GM19467 (cell line): ENCODE measurements around the gene RAB36.

Experiments used
- ATAC-seq: cut with Tn5 transposase; IDR thresholded peaks from one replicate; pipeline ENCODE4 v1.9.1; 2021; ENCODE audit warnings: mild to moderate bottlenecking, moderate library complexity; ENCODE audit not compliant: unreplicated experiment

Gene RAB36

GRCh38 chr22:23157560-23158515, 12.6 kb downstream of the RAB36 start:
- ATAC-seq, result no peak

DNA sequence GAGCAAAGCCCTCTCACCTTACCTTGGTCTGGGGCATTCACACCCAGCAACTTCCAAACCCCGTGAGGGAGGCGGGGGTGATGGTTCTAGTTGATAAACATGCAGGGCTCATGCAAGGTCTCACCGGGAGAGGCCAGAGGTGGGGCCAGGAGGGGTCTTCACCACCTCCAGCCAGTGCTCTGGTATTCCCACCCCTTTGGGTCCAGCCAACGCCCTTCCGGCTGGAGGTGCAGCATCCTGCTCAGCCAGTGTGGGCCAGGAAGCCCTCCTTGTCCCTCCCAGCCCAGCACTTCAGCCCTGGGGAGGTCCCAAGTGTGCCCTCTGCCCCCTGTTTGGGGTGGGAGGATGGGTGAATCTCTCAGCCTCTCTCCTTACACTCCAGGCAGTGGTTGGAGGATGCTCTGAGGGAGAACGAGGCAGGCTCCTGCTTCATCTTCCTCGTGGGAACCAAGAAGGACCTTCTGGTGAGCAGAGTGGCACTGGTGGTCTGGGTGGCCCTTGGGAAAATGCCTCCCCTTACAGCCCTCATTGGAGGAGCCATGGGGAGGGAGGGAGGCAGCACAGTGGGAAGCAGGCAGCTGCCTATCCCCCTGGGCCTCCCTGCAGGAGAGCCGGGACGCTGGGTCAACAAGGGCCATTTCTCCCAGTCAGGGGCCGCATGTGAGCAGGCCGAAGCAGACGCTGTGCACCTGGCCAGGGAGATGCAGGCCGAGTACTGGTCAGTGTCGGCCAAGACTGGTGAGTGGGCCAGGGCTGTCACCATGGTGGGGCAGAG, 13.4 kb downstream of the RAB36 start:
- no peak for ATAC-seq

- no peak for ATAC-seq
Observed at GRCh38 chr22:23159291-23159630, 14.0 kb downstream of the RAB36 start.

DNA sequence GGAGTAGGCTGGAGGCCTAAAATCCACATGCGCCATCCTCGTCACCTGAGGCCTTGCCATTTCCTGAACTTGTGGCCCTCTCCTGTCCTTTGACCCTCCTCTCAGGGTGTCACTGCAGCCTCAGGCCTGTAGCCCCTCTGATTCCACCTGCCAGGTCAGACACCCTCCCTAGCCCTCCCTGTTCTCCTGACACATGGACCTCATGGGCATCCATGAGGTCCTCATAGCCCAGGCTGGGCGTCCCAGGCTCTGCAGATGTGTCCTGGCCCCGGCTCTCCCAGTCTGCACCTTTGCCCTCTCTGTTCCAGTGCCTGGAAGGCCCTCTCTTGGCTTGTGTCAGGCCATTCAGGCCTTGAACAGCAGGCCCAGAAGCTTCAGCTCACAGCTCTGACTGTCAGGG, 15.8 kb downstream of the RAB36 start:
- ATAC-seq, result no peak

DNA sequence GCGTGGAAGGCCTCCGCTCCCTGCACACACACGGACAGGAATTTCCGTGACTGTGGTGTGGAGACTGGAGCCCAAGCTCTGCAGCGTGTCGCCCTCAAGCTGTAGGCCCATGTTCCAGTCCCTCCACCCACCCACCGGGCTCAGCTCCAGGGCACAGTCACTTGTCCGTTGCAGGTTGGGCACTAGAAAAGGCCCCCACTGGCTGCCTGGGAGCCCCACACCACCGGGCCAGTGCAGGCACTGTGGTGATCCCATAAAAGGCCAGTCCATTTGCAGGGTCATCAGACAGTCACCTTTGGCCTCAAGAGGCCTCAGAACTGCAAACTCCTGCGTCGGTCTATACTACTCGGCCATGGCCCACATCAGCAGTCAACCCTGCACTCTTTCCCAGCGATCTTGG, 16.3 kb downstream of the RAB36 start:
- ATAC-seq, result no peak

GRCh38 chr22:23163665-23164064, 18.4 kb downstream of the RAB36 start:
- no peak for ATAC-seq

GRCh38 chr22:23164091-23164490, 18.8 kb downstream of the RAB36 start:
- ATAC-seq, result no peak

GRCh38 chr22:23166042-23166831, 21.0 kb downstream of the RAB36 start:
- ATAC-seq, result no peak

GRCh38 chr22:23166841-23167616, 21.8 kb downstream of the RAB36 start:
- ATAC-seq, result no peak

DNA sequence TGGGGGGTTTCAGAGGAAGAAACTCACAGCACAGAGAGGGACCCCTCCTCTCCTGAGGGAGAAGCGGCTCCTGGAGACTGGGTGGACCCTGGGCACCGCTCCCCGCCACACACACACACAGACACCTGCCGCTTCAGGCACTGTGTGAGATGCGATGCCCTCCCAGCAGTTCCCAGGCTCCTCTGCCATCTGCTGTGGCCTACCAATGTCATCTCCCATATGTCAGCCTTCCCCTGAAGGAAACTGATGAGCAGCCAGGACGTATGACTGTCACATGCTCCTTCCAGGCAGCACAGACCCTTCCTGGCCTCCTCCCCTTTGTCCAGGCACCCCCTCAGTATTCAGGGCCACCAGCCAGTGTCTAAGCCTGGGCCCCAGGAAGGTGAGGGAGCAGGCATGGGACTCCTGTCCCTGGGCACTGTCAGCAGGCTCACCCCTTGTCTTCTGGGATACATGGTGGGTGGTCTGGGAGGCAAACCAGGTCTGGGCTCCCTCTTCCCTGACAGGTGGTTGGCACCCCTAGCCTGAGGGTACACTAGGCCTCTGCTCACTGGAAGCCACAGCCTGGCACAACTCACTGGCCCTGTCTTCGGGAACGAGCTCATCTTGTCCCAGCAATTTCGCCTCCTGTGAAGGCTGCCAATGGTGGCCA, 23.2 kb downstream of the RAB36 start:
- ATAC-seq, result no peak

DNA sequence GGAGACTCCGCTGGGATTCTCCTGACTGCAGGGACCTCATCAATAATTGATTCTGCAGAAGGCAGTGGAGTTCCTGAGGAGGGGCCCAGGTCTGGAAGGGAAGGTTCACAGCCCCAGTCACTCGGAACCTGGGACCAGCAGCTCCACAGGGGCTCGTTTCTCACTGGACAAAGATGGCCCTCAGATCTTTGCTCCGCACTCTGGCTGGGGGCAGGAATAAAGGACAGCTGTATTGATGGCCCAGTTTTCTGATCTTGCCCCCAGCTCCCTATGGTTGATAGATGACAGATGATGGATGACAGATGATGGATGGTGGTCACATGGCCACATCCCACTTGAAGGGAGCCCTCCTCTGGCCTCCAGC, 23.7 kb downstream of the RAB36 start:
- no peak for ATAC-seq

GRCh38 chr22:23175817-23176644, 30.8 kb downstream of the RAB36 start:
- no peak for ATAC-seq

DNA sequence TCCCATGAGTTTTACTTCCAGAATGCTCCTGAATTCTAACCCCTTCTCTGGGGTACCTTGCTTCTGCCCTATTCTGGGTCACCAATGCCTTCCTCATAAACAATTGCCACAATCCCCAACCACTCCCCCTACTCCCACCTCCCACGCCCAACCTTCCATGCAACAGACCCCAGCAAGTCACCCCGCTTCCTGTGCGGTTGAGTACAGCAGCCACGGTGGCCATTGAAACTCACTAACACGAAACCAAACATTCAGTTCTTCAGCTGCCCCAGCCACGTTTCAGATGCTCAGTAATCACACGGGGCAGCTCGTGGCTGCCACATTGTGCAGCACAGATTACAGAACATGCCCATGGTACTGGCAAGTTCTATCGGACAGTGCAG, 31.4 kb downstream of the RAB36 start:
- no peak for ATAC-seq

GRCh38 chr22:23177197-23177596, 31.9 kb downstream of the RAB36 start:
- ATAC-seq, result no peak

- no peak for ATAC-seq
Observed at GRCh38 chr22:23178512-23179254, 33.4 kb downstream of the RAB36 start.

DNA sequence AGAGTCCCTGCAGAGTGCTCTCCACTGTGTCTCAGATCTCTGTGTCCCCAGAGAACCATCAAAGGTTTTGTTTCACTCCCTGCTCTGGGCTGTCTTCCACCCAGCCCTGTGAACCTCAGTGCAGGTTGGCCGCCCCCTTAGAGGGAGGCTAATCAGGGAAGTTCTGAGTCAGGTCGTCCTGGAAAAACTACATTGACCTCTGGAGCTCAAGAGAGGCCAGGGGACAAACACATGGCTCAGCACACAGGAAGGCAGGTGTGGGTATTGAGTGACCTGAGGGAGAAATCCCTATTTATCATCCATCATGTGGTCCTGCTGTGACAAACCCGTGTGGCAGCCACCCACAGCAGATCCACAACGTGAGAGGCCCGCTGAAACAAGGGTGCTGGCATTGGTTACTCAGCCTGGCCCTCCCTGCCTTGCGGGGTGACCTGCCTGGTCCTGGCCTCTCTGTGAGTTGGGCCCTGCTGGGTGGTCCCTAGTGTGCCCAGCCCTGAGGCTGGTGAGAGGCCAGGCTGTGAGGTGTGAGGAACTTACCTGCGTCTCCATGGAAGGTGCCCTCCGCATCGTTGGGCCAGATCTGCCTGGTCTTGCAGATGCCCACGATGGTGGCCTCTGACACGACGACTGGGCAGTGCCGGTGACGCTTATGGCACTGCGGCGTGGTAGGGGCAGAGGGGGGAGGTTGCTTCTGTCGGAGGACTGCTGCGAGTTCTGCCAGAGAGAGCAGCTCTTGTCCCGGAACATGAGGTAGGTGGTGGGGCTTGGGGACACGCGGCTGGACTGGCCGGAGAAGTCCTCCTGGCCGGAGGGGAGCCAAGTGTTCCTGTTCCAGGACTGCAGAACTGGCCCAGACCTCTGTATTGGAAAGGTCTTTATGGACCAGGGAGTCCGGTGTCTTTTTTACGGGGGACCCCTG, 34.4 kb downstream of the RAB36 start:
- no peak for ATAC-seq

DNA sequence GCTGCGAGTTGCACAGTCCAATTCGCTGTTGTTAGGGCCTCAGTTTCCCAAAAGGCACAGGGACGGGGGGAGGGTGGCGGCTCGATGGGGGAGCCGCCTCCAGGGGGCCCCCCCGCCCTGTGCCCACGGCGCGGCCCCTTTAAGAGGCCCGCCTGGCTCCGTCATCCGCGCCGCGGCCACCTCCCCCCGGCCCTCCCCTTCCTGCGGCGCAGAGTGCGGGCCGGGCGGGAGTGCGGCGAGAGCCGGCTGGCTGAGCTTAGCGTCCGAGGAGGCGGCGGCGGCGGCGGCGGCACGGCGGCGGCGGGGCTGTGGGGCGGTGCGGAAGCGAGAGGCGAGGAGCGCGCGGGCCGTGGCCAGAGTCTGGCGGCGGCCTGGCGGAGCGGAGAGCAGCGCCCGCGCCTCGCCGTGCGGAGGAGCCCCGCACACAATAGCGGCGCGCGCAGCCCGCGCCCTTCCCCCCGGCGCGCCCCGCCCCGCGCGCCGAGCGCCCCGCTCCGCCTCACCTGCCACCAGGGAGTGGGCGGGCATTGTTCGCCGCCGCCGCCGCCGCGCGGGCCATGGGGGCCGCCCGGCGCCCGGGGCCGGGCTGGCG, 35.1 kb downstream of the RAB36 start, which contains the start of gene BCR:
Gene BCR, plus strand, starts transcription at position 209 of the 592 bp plus-strand sequence. CDS start 452 bp downstream, outside the sequence.
- ATAC-seq, result no peak
